HG02870 (cell line): Measurements from ENCODE around the gene MAGEA9B.
A peak's percentile ranks its signal among the peaks of the same experiment; 100 is the strongest.
"Not testable (repeated sequence)": the region's sequence is repeated elsewhere in the genome, so short reads cannot be mapped to it uniquely, and the experiment has no call there.

Experiments used
- ATAC-seq: cut with Tn5 transposase; IDR thresholded peaks from one replicate; pipeline ENCODE4 v1.9.1; 2021; ENCODE audit warnings: mild to moderate bottlenecking, moderate library complexity; ENCODE audit not compliant: unreplicated experiment

The MAGEA9B gene

DNA sequence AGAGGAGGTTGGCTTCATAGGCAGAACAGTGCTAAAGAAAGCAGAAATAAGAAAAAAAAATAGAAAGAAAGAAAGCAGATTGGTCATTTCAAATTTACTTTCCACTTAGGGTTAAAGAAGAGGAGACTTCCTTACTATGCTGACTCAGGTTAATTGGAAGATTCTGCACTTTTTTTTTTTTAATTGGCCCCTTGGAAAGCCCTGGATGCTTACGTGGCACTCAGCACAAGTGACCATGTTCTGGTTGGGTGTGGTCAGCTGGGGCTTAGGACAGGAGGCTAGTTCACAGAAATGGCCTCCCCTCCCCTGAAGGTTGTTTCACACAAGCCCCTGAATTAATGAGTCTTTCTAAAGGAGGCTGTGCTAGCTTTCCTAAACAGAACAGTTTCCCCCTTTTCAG is 14.5 kb downstream of the MAGEA9B start:
- ATAC-seq = no peak

DNA sequence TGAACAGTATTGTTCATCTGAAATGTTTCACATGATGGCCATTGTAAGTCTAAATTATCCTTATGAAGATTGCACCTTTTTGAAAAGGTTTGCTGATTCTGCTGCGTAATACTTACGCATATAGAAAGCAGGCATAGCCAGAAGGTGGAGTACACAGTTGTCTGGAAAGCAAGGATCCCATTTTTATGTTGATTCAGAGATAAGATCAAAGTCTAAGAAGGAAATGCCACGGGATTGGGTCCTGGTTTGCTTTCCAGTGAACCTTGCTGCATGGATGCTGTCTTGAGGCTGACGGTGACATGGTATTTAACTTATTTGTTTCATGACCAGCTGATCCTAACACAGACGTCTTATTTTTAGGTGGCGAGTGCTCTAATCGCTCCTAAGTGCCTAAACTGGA is 15.5 kb downstream of the MAGEA9B start:
- no peak for ATAC-seq

DNA sequence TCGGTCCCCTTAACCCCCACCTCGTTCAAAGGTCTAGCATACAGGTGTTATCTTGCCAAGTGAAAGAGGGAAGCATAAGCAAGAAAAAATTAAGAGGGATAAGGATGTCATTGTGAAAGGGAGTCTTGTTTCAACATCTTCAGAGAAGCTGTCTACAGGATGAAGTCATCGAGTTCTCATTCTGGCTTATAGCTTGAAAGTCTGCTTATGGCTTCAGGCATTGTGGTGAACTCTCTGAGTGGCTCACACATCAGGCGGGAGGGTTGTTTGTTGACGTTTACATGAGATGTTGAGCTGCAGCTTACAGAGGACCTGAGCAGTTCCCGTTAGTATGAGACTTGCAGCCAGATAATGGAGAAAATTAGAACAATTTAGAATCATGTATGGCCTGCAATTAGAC is 16.6 kb downstream of the MAGEA9B start:
- ATAC-seq = no peak

DNA sequence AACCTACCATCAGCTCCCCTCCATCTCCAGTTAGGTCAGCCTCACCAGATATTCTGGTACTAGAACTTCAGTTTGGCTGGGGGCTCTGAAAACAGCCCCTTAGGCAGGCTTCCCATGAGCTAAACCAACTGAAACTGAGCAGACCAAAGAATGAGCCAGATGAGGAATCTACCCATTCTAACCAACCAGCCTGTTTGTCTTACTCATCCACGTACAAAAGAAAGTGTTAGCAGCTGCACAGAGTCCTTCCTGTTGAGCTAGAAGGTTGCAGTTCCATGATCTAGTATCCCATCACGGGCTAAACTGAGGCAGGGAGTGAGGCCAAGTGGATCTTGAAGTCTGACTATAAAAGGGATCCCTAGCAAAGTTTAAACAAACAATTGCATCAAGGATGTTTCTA is 17.5 kb downstream of the MAGEA9B start:
- no peak for ATAC-seq

DNA sequence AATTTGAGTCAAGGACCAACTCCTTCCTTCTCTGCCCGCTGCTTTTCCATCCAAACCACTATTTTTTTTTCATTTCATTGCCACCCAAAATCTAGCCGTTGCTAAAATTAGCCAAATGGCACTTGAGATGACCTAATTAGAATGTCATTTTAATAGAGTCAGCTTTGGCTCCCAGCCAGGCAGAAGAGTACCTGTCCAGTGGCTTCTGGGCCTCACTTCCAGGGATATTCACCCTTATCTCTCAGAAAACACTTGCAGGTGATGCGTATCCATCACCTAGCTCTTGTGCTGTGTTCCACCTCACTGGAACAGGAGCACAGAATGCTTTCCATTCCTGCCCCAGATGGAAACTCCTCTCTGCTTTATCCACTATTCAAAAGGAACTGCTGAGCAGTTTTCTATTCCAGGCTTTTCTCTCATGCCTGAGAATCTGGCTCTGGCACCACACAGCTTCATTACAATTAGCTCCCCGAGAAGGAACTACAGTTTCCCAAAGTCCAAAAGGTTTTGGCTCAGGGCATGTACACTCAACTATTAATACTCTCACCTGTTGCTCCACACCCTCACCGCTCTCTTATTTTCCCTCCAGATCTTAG is 18.5 kb downstream of the MAGEA9B start:
- no peak for ATAC-seq

DNA sequence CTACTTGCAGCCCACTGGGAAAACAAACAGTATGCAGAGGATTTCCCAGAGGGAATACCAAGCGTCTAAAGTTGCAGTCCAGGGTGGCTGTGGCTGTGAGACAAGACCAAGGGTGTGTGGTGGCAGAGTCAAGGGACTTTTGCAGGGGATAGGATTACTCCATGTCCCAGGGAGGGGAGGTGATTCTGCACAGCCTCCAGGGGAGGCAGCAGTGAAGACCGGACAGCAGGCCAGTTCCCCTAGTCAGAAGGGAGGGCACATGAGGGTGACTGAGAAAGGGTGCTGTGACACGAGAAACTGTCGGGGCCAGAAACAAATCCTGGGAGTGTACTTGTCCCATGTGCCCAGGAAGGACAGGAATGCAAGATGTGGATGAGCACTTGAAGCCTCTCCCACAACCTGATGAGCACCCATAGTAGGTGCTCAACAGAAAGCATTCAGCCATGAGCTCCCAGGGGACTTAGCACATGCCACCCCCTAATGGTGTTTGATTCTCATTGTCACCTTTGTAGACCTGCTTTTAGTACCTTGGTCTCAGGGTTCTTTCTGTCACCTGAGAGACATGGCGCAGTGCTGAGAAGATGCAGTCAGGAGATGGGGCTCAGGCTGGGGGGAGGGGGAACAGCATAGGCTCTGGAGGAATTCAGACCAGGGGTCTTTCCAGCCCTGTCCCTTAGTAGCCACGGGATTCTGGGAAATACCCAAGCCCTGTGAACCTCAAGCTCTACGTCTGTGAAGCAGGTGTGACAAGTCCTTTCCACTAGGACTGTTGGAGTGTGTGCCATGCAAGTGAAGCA is 19.4 kb downstream of the MAGEA9B start:
- no peak for ATAC-seq

DNA sequence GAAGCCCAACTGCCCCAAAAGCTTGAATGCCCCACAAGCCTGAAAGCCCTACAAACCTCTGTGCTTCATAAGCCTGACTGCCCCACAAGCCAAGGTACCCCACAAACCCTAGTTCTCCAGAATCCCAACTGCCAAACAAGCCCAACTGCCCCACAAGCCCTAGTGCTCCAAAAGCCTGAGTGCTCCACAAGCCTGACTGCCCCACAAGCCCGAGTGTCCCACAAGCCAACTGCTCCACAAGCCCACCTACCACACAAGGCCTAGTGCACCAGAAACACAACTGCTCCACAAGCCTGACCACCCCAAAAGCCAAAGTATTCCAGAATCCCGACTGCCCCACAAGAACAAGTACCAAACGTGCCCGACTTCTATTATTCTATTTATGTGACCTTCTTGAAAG is 23.9 kb downstream of the MAGEA9B start:
- no peak for ATAC-seq

DNA sequence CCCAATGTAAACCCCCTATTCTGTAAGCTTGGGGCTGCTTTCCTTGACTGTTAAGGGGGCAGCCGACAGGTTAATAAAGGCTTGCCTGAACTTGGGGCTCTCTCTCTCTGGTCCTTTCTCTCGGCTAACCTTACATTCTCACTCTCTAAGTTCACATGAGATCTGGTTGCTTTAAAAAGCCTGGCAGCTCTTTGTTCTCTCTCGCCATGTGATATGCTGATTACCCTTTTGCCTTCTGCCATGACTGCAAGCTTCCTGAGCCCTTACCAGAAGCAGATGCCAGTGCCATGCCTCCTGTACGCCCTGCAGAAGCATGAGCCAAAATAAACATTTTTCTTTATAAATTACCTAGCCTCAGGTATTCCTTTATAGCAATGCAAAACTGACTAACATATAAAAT is 32.0 kb downstream of the MAGEA9B start:
- ATAC-seq = not testable (repeated sequence)

DNA sequence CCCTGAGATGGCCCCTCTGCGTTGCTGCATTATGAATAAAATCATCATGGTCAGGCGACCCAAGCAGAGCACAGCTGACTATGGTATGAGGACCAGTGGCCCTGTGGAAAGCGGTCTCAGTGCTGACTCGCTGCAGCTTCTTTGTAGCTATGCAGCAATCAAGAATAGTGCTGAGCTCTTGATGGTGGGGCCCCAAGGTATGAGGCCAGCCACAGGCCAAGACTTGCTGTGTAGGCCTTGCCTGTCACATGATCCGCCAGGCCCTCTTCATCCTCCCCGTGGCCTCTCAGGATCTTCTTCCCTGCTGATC is 35.4 kb downstream of the MAGEA9B start:
- ATAC-seq = not testable (repeated sequence)

DNA sequence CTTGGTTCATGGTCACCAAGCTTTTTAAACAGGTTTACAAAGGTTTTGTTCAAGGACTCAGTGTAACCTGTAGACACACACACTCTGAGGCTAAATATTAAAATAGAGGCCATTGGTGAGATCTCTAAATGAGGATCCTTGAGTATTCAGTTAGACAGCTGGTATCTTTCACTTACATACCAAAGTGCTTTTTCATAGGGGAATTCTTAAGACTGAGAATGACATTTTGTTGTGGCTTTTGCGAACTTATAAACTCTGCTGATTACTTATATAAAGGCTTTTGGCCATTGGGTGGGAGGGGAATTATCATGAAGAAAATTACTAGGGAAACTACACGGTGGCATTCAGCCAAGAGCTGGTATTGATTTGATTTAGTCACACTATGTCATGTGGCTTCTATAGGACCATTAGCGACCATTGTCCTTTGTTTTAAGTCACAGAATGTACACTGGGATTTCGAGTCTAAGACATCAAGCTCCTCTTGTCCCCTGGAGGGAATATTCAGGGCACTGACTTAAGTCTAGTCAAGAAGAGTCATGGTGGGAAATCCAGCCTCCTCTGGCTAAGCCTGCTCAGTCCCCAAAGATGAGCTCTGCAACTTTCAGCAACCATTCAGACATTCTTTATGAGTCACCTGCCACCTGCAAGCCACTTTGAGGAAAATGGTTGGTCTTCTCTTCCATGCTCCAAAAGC is 35.9 kb downstream of the MAGEA9B start:
- peak; percentile 43 for ATAC-seq

DNA sequence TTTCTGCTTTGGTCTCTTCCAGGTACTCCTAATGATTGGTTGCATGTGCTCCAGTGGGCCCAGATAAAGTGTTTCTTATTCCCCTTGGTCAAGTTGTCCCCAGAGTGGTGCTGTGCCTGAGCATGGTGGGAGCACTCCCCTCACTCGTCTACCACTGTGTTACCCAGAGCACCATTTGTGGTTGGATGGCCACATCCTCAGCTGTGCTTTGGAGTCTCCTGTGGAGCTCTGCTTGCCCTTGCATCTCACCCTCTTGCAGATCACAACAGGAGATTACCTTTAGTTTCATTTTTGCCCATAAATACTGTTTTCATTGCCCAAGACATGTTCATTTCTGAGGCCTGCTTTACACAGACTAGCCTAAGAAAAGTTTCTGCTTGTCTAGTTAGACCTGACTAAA is 36.8 kb downstream of the MAGEA9B start:
- not testable (repeated sequence) for ATAC-seq

DNA sequence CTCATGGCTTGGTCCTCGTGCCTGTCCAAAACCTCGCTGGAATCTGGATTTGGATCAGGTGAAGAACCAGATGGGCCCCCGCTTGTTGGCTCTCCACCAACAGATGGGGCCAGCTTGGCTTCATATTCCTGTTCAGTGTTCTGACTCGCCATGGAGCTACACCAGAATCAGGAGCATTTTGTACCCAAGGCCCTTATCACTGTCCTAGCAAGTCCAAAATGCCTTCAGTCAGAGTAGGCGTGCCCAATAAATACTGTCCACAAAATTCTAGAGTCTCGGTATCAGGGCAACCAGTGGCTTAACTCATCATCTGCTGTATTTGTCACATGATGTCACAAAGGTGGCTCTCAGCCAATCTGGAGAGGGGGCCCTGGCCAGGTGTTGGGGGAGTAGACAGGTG is 37.6 kb downstream of the MAGEA9B start, which contains the start of gene HSFX3:
HSFX3 (minus strand) TSS at position 224 of the 400 bp plus-strand sequence; CDS start at position 152, 72 bp downstream.
- not testable (repeated sequence) for ATAC-seq

DNA sequence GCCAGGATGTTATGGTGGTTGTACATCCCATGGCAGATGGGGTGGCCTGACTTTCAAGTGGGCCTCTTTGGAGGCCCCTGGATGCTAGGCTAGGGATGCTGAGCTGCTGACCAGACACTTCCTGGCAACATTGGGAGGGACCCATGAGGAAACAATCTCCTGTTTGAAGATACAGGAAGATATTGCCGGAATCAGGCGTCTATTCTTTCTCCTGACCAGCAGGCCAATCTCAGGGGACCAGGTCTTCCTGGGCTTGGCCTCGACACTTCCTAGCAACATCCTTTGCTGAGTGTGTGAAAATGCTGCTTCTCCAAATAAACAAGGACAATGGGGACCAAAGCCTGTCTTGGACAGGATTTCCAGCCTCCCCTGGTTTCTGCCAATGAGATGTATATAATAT is 39.5 kb downstream of the MAGEA9B start:
- not testable (repeated sequence) for ATAC-seq

DNA sequence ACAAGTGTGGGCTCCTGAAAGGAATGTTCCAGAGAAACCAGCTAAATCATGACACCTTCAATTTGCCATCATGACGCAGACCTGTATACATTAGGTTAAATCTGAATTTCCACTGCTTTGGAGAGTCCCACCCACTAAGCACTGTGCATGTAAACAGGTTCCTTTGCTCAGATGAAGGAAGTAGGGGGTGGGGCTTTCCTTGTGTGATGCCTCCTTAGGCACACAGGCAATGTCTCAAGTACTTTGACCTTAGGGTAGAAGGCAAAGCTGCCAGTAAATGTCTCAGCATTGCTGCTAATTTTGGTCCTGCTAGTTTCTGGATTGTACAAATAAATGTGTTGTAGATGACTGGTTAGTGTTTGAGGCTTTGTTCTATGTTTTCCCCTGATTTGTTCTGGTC is 40.3 kb downstream of the MAGEA9B start:
- ATAC-seq = not testable (repeated sequence)

DNA sequence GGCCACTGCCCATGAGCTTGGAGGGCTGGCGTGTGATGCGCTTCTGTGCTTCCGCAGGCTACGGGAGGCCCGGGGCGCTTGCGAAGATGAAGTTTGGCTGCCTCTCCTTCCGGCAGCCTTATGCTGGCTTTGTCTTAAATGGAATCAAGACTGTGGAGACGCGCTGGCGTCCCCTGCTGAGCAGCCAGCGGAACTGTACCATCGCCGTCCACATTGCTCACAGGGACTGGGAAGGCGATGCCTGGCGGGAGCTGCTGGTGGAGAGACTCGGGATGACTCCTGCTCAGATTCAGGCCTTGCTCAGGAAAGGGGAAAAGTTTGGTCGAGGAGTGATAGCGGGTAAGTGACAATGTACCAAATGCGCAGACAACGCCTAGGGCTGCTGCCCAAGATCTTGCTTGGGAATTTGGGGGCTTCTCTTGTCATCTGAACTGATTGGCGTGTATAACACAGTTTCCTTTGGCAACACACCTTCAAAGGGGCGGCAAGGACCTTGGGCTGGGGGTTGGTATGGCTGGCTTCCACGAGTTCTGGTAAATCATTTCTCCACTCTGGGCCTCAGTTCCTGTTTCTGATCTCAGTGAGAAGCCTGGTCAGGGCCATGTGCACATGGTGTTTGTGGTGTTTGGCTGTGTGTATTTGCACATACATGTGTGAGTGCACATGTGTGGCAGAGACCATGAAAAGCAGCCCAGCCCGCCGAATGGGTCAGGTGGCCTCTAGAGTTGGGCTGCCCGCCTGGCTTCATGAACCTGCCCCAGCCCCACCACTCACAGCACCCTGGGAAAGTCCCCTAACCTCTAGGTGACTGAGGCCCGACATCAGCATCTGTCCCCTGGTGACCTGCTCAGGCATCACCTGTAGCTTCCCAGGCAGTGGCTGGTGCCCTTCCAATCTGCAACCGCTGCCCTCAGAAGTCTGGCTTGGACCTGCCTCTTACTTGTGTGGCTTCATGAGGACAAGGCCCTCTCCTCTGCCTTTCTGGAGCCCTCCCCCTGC is 41.4 kb downstream of the MAGEA9B start:
- not testable (repeated sequence) for ATAC-seq

DNA sequence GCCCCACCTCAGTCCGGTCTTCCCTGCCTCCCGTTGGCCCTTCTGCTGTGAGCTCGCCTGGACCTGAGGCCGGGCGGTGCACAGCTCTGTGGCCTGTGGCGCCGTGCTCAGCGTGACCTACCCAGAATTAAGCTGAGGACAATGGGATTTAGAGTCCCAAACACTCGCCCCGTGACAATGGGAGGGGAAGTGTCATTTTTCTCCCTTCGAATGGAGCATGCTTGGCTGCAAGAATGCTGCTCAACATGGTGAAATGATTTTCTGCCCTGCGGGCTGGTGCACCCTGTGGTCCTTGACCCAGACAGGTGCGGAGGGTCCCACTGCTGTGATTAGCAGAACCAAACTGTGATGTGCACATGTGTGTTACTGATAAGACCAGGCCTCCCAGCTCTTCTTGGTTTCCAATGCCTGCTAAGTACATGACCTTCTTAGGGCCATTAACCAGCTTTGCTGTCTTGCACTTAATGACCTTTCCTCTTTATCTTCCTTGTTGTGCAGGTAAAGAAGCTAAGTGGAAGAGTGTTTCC is 45.7 kb downstream of the MAGEA9B start:
- ATAC-seq = no peak

DNA sequence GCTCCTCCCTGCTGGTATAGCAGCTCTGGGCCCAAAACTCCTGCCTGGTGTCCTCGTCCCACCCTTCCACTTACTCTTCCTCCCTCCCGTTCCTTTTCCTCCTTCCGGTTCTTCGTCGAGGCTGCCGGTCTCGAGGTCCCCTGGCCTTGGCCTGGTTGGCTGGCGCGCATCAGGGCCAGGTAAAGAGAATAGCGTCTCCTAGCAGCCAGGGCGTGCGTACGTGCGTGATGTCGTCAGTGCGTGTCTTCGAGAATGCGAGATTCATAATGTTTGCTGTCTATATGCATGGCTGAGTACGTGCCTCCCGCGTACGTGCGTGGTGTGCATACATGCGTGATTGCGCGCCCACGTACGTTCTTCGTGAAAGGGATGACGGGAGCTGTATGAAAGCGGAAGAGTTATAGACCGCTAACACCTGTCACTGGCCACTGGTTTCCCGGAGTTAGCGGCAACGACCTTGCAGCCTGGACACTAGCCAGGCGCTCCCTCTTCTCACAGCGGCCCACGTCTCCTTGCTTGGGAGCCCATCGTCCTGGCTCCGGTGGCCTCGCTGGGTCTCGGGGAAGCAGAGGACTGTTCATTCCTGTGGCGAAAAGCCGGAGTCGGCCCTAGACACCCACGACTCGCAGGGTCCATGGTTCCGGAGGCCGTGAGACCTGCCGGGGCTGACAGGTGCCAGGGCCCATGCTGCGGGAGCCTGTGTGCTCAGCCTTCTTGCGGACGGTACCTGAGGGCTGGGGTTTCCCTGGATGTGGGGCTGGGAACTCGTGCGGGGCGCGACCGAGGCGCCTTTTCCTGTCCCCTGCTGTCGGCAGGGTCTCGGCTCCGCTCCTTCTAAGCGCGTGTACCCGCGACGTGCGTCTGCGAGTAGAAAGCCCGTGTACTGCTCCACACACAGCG is 46.4 kb downstream of the MAGEA9B start, which contains the start of gene EOLA1:
EOLA1 (plus strand) TSS at position 392 of the 900 bp plus-strand sequence. CDS start 4,619 bp downstream, outside the sequence.
- ATAC-seq = peak; percentile 65

DNA sequence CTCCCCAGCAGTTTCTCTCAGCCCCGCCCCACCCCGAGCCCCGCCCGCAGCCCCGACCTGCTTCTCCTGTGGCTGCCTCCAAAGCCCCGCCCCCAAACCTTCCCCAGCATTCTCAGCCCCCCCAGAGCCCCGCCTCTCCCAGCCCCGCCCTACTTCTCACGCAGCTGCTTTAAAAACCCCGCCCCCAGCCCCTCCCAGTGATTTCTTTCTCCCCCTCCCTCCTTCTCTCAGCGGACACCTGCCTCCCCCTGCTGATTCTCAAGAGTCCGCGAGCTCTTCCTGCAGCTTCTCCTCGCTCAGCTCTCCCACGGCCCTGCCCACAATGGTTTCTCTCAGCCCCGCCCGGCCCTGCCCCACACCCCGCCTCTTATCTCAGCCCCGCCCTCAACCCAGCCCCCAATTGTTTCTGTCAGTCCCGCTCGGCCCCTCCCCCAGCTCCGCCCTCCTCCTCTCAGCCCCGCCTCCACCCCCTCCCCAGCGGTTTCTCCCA is 47.1 kb downstream of the MAGEA9B start:
- peak; percentile 12 for ATAC-seq
